GM20431 (cell line): ENCODE results near the gene TNIP2.

Source experiments
- in situ Hi-C: fragments of 300-500 bp; cut with MseI, MboI; formaldehyde crosslinking; loops from one replicate; pipeline ENCODE4 v1.15.0; 2020; ENCODE audit warnings: low sequenced_read_pairs; ENCODE audit not compliant: unreplicated experiment

TNIP2 gene

GRCh38 chr4:2695346-2696060 lies 60.6 kb downstream of the TNIP2 start:
- in situ Hi-C loops: no loop called here

DNA sequence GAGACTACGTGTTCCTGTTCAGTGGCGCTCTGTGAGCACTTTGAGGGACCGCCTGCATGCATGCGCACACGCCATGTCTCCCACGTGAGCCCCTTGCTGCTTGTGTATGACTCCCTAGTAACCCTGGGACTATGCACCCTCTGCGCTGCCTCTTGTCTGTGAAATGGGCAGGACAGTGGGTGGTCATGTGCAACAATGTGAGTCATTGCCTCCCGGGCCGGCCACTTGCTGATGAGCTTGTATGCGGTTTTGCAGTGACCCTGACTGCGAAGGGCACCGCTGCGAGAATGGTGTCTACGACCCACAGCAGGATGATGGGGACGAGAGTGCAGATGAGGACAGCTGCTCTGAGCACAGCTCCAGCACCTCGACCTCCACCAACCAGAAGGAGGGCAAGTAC lies 61.4 kb downstream of the TNIP2 start:
- in situ Hi-C loops: no loop called here

DNA sequence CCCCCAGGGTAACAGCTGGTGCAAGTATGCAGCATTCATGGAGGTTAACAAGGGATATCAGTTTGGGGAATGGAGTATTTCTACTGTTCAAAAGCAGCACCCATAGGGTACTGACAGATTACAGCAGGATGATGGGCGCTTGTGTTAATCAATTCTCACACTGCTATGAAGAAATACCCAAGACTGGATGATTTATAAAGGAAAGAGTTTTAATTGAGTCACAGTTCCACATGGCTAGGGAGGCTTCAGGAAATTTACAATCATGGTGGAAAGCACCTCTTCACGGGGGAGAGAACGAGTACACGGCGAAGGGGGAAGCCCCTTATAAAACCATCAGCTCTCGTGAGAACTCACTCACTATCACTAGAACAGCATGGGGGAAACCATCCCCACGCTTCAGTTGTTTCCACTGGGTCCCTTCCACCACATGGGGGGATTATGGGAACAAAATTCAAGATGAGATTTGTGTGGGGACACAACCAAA lies 64.1 kb downstream of the TNIP2 start:
- in situ Hi-C loops: no loop called here
